ENCODE data around the gene TCTN1.
A peak's percentile ranks its signal among the peaks of the same experiment; 100 is the strongest.

TCTN1 gene

GRCh38 chr12:110575326-110575725, 38.6 kb upstream of the TCTN1 start:
- no peak overlapping the region for H3K4me2 ChIP-seq
- H3K4me1 ChIP-seq, result peaks cover 8% of the 10 kb centered on the region
- no peak overlapping the region for H3K27ac ChIP-seq

GRCh38 chr12:110576504-110576903, 37.4 kb upstream of the TCTN1 start:
- no peak for TF ChIP-seq Cebpa-rat (IDR thresholded peaks at IDR 0.05)
- Histone ChIP-seq H3K9me3 (peaks cover 34% of the 10 kb centered on the region), H3K36me3 (peaks cover 45% of the 10 kb centered on the region), H3K4me3 (no peak overlapping the region), H3K4me2 (no peak overlapping the region), H3K9ac (no peak overlapping the region), H4K20me1 (peaks cover 99% of the 10 kb centered on the region), H3K4me1 (peaks cover 20% of the 10 kb centered on the region), H3K27ac (no peak overlapping the region), H3K27me3 (no peaks in the 10 kb centered on the region)

More at GRCh38 chr12:110575326-110575725, 38.6 kb upstream of the TCTN1 start:
- H3K36me3 ChIP-seq, result peaks cover 42% of the 10 kb centered on the region
- H3K4me3 ChIP-seq, result no peak overlapping the region
- no peak overlapping the region for H3K9ac ChIP-seq
- H4K20me1 ChIP-seq, result peaks cover 90% of the 10 kb centered on the region
- H3K27me3 ChIP-seq, result no peaks in the 10 kb centered on the region
- TF ChIP-seq Cebpa-rat (IDR thresholded peaks at IDR 0.05), result no peak
- H3K9me3 ChIP-seq, result peaks cover 41% of the 10 kb centered on the region

- Histone ChIP-seq H3K4me2 (no peak overlapping the region), H4K20me1 (peaks cover 99% of the 10 kb centered on the region), H3K4me3 (no peak overlapping the region), H3K27ac (no peak overlapping the region), H3K36me3 (peaks cover 29% of the 10 kb centered on the region), H3K27me3 (no peaks in the 10 kb centered on the region), H3K9me3 (peaks cover 18% of the 10 kb centered on the region), H3K9ac (no peak overlapping the region), H3K4me1 (peaks cover 22% of the 10 kb centered on the region)
- no peak for TF ChIP-seq Cebpa-rat (IDR thresholded peaks at IDR 0.05)
Observed at GRCh38 chr12:110577864-110578693, 35.9 kb upstream of the TCTN1 start.

- no peak overlapping the region for H3K27ac ChIP-seq
- H3K9ac ChIP-seq, result no peak overlapping the region
- H3K4me3 ChIP-seq, result no peak overlapping the region
- no peaks in the 10 kb centered on the region for H3K27me3 ChIP-seq
- peaks cover 28% of the 10 kb centered on the region for H3K4me1 ChIP-seq
- H3K9me3 ChIP-seq, result peaks cover 10% of the 10 kb centered on the region
- H4K20me1 ChIP-seq, result peaks cover 91% of the 10 kb centered on the region
- 0 out of 2 replicates have a peak overlapping the region, but pooled peaks have one; percentile 3 for H3K4me2 ChIP-seq
- peaks cover 21% of the 10 kb centered on the region for H3K36me3 ChIP-seq
- TF ChIP-seq Cebpa-rat (IDR thresholded peaks at IDR 0.05), result no peak
Observed at GRCh38 chr12:110578694-110579534, 35.0 kb upstream of the TCTN1 start.

GRCh38 chr12:110579535-110580253, 34.2 kb upstream of the TCTN1 start:
- no peak for TF ChIP-seq Cebpa-rat (IDR thresholded peaks at IDR 0.05)

GRCh38 chr12:110581931-110582275, 32.0 kb upstream of the TCTN1 start:
- no peaks in the 10 kb centered on the region for H3K9me3 ChIP-seq
- peak overlapping the region; percentile 99 for H3K4me3 ChIP-seq
- no peak for TF ChIP-seq Cebpa-rat (IDR thresholded peaks at IDR 0.05)
- no peaks in the 10 kb centered on the region for H3K27me3 ChIP-seq
- H3K4me2 ChIP-seq, result peak overlapping the region; percentile 88
- H3K27ac ChIP-seq, result peak overlapping the region; percentile 96
- H3K4me1 ChIP-seq, result peaks cover 50% of the 10 kb centered on the region
- peaks cover 21% of the 10 kb centered on the region for H3K36me3 ChIP-seq
- H4K20me1 ChIP-seq, result peaks cover 61% of the 10 kb centered on the region
- H3K9ac ChIP-seq, result peak overlapping the region; percentile 97

More at GRCh38 chr12:110579535-110580253, 34.2 kb upstream of the TCTN1 start:
- Histone ChIP-seq H3K36me3 (peaks cover 21% of the 10 kb centered on the region), H3K4me2 (no peak overlapping the region), H4K20me1 (peaks cover 83% of the 10 kb centered on the region), H3K27ac (no peak overlapping the region), H3K4me3 (no peak overlapping the region), H3K9me3 (peaks cover 3% of the 10 kb centered on the region; the same call in 1 of the 2 replicates), H3K9ac (no peak overlapping the region), H3K27me3 (no peaks in the 10 kb centered on the region), H3K4me1 (peaks cover 36% of the 10 kb centered on the region)

GRCh38 chr12:110582276-110583136, 31.4 kb upstream of the TCTN1 start:
- H3K36me3 ChIP-seq, result peaks cover 21% of the 10 kb centered on the region
- H3K27me3 ChIP-seq, result no peaks in the 10 kb centered on the region
- H3K4me2 ChIP-seq, result peak overlapping the region; percentile 88
- peaks cover 50% of the 10 kb centered on the region for H3K4me1 ChIP-seq
- H3K4me3 ChIP-seq, result peak overlapping the region; percentile 99
- no peak for TF ChIP-seq Cebpa-rat (IDR thresholded peaks at IDR 0.05)
- H3K9me3 ChIP-seq, result no peaks in the 10 kb centered on the region
- H4K20me1 ChIP-seq, result peaks cover 55% of the 10 kb centered on the region
- H3K9ac ChIP-seq, result peak overlapping the region; percentile 97
- H3K27ac ChIP-seq, result peak overlapping the region; percentile 96

- H3K4me1 ChIP-seq, result peaks cover 43% of the 10 kb centered on the region
- H3K4me2 ChIP-seq, result peak within 1 kb of the TSS; percentile 88
- no peaks in the 10 kb centered on the region for H3K27me3 ChIP-seq
- peaks cover 46% of the 10 kb centered on the region for H4K20me1 ChIP-seq
- no peak for TF ChIP-seq Cebpa-rat (IDR thresholded peaks at IDR 0.05)
- H3K27ac ChIP-seq, result peak within 1 kb of the TSS; percentile 96
- peak within 1 kb of the TSS; percentile 99 for H3K4me3 ChIP-seq
- peak within 1 kb of the TSS; percentile 97 for H3K9ac ChIP-seq
- peaks cover 21% of the 10 kb centered on the region for H3K36me3 ChIP-seq
- H3K9me3 ChIP-seq, result no peaks in the 10 kb centered on the region
Observed at GRCh38 chr12:110583137-110584059, 30.5 kb upstream of the TCTN1 start, which contains the start of gene PPTC7. PPTC7 (minus strand) TSS chr12:110583318; CDS start chr12:110583031, 287 bp downstream.

Measured in BLaER1 (cell line).